Osteoblast (primary cell): Measurements from ENCODE around the gene ACSF3. TPM values are rescaled to one million over a fixed set of nuclear protein-coding genes. Genes with fewer than 3 reads are reported as not detected.

Experiments used
- DNase-seq: peaks from one replicate; pipeline ENCODE4 v3.0.0; 2011; ENCODE audit warnings: low spot score, mixed read lengths; ENCODE audit not compliant: insufficient read length; ENCODE audit errors: missing footprints
- H2AFZ ChIP-seq: 2 replicates; pipeline ENCODE4 v1.6.0; 2011; ENCODE audit warnings: mild to moderate bottlenecking, low read length
- H3K27ac ChIP-seq: 2 replicates; pipeline ENCODE4 v1.5.1; 2011; ENCODE audit warnings: mild to moderate bottlenecking, low read depth, low read length, moderate library complexity
- H3K27me3 ChIP-seq: 2 replicates; pipeline ENCODE4 v1.6.0; 2012; ENCODE audit warnings: mild to moderate bottlenecking, control low read depth, inconsistent platforms, low read length, moderate library complexity; ENCODE audit not compliant: insufficient read depth
- H3K36me3 ChIP-seq: 2 replicates; pipeline ENCODE4 v1.5.1; 2011; ENCODE audit warnings: mild to moderate bottlenecking, low read length, control low read depth, moderate library complexity; ENCODE audit not compliant: insufficient read depth
- H3K4me1 ChIP-seq: 2 replicates; pipeline ENCODE4 v1.5.1; 2011; ENCODE audit warnings: mild to moderate bottlenecking, low read length, control low read depth, moderate library complexity; ENCODE audit not compliant: insufficient read depth
- H3K4me2 ChIP-seq: 2 replicates; pipeline ENCODE4 v1.6.0; 2011; ENCODE audit warnings: mild to moderate bottlenecking, low read length; ENCODE audit not compliant: insufficient read depth
- H3K4me3 ChIP-seq: fragments of 200-600 bp; sonication (generic); 3 replicates; pipeline ENCODE4 v1.5.1; 2012; ENCODE audit warnings: mild to moderate bottlenecking, low read length, inconsistent platforms; ENCODE audit not compliant: insufficient read depth
- H3K79me2 ChIP-seq: 2 replicates; pipeline ENCODE4 v1.6.0; 2012; ENCODE audit warnings: mild to moderate bottlenecking, low read length, control low read depth, inconsistent platforms; ENCODE audit not compliant: insufficient read depth
- H3K9me3 ChIP-seq: 2 replicates; pipeline ENCODE4 v1.5.1; 2011; ENCODE audit warnings: low read depth, low read length, control low read depth
- H4K20me1 ChIP-seq: 2 replicates; pipeline ENCODE4 v1.6.0; 2012; ENCODE audit warnings: mild to moderate bottlenecking, low read length, control low read depth; ENCODE audit not compliant: insufficient read depth
- total RNA-seq: library from RNA; depleted of rRNA; stranded (reverse); fragments of >200 nt; gene quantifications from 2 replicates; pipeline ENCODE4 v1.2.3, GENCODE V29; 2012
- TF ChIP-seq, protein P1 (sequence below): IDR thresholded peaks from 2 replicates; pipeline ENCODE4 v1.5.1; 2011; ENCODE audit warnings: mild to moderate bottlenecking, low read depth, low read length, moderate library complexity; ENCODE audit errors: extremely low read depth

ACSF3 gene
- total RNA-seq, 1 donor: 29.3 TPM

DNA sequence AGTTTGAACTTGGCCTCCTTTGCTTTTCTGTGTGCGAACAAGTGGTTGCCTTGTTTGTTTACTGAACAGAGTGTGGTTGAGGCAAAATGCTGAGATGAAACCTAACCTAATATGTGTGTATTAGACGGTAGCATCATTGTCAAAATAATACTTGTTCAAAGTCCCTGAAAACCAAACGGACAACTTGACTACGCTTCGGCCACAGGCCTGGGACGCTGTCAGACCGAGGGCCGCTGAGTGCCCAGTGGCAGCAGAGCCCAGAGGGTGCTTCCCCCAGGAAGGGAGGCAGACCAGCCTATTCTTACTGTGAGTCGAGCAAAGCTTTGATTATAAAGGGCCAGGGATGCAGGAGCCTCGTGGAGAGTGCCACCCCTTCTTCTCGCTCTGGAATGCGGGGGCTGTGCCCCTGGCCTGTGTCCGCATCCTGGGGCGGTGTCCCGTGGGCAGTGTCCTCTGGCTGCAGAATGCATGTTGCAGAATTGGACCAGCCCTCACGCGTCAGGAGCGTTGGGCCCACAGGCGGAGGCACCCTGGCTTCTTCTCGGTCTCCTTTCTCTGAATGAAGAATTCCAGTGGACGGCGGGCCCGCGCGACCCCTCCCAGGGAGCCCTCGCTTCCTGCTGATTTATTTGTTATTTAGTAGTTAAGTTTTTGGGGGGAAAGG is 5.2 kb downstream of the ACSF3 start:
- Histone ChIP-seq H3K4me1 (peaks cover 10% of the 10 kb centered on the region), H3K79me2 (peaks cover 70% of the 10 kb centered on the region), H3K9me3 (no peaks in the 10 kb centered on the region), H3K27ac (no peak overlapping the region), H4K20me1 (peaks cover 20% of the 10 kb centered on the region), H3K27me3 (no peaks in the 10 kb centered on the region), H3K4me3 (no peak overlapping the region), H3K36me3 (peaks cover 25% of the 10 kb centered on the region), H3K4me2 (no peak overlapping the region), H2AFZ (no peak overlapping the region)
- TF ChIP-seq, protein P1, sequence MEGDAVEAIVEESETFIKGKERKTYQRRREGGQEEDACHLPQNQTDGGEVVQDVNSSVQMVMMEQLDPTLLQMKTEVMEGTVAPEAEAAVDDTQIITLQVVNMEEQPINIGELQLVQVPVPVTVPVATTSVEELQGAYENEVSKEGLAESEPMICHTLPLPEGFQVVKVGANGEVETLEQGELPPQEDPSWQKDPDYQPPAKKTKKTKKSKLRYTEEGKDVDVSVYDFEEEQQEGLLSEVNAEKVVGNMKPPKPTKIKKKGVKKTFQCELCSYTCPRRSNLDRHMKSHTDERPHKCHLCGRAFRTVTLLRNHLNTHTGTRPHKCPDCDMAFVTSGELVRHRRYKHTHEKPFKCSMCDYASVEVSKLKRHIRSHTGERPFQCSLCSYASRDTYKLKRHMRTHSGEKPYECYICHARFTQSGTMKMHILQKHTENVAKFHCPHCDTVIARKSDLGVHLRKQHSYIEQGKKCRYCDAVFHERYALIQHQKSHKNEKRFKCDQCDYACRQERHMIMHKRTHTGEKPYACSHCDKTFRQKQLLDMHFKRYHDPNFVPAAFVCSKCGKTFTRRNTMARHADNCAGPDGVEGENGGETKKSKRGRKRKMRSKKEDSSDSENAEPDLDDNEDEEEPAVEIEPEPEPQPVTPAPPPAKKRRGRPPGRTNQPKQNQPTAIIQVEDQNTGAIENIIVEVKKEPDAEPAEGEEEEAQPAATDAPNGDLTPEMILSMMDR: no peak
- peak; percentile 65 for DNase-seq

DNA sequence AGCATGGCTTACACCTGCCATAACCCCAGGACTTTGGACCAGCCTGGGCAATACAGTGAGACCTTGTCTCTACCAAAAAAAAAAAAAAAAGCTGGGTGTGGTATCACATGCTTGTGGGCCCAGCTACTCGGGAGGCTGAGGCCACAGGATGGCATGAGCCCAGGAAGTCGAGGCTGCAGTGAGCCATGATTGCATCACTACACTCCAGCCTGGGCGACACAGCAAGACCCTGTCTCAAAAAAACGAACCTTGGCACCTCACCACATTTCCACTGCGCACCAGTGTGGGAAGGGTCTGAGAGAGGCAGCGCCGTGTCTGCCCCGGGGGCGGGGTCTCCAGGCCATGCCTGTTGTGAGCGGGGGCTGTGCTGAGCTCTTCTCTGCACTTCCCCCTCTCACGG is 6.3 kb downstream of the ACSF3 start:
- no peak overlapping the region for H3K4me3 ChIP-seq
- no peak overlapping the region for H2AFZ ChIP-seq
- peaks cover 22% of the 10 kb centered on the region for H4K20me1 ChIP-seq
- no peaks in the 10 kb centered on the region for H3K9me3 ChIP-seq
- H3K27ac ChIP-seq: no peak overlapping the region
- peaks cover 29% of the 10 kb centered on the region for H3K36me3 ChIP-seq
- TF ChIP-seq, protein P1: no peak
- H3K4me2 ChIP-seq: no peak overlapping the region
- peaks cover 59% of the 10 kb centered on the region for H3K79me2 ChIP-seq
- peaks cover 3% of the 10 kb centered on the region for H3K4me1 ChIP-seq
- DNase-seq: no peak
- H3K27me3 ChIP-seq: no peaks in the 10 kb centered on the region

DNA sequence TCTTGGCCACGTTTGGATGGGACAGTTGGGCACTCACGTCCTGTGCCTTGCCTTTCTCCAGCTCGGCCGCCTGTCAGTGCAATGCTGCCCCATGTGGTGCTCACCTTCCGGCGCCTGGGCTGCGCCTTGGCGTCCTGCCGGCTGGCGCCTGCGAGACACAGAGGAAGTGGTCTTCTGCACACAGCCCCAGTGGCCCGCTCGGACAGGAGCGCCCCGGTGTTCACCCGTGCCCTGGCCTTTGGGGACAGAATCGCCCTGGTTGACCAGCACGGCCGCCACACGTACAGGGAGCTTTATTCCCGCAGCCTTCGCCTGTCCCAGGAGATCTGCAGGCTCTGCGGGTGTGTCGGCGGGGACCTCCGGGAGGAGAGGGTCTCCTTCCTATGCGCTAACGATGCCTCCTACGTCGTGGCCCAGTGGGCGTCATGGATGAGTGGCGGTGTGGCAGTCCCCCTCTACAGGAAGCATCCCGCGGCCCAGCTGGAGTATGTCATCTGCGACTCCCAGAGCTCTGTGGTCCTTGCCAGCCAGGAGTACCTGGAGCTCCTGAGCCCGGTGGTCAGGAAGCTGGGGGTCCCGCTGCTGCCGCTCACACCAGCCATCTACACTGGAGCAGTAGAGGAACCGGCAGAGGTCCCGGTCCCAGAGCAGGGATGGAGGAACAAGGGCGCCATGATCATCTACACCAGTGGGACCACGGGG is 7.1 kb downstream of the ACSF3 start:
- peak; percentile 80 for DNase-seq
- Histone ChIP-seq H3K27me3 (no peaks in the 10 kb centered on the region), H3K4me3 (no peak overlapping the region), H3K9me3 (no peaks in the 10 kb centered on the region), H3K4me2 (no peak overlapping the region), H3K4me1 (no peaks in the 10 kb centered on the region), H3K27ac (no peak overlapping the region), H3K36me3 (peaks cover 35% of the 10 kb centered on the region), H2AFZ (no peak overlapping the region), H4K20me1 (peaks cover 22% of the 10 kb centered on the region), H3K79me2 (peaks cover 51% of the 10 kb centered on the region)
- TF ChIP-seq, protein P1: no peak

DNA sequence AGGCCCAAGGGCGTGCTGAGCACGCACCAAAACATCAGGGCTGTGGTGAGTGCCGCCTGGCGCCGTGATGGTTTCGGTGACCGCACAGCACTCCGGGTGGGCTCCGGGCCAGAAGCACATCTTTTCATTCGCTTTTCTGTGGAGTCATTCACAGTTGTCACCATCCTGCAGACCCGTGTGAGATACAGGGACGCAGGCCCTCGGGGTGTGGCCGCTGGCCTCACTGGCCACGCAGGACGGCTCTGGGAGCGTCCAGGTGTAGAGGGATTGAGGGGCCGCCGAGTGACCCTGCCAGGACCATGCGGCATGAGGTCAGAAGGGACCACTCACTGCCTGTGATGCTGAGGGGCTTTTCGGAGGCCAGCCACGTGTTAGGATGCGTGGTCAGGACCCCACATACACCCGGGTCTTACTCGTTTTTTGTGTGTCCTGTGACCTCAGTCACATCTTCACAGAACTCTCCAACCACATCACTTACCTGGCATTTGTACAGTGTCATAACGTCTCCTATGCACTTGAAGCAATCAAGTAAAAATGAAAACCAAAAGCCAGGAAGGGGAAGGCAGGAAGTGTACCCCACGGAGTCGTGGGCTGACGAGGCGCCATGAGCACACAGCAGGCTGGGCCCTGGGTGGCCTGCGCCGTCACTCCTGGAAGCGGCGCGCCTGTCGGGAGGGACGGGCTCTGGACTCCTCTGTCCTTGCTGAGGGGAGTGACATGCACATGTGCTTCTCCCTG is 7.8 kb downstream of the ACSF3 start:
- Histone ChIP-seq H2AFZ (no peak overlapping the region), H4K20me1 (peaks cover 21% of the 10 kb centered on the region), H3K9me3 (no peaks in the 10 kb centered on the region), H3K79me2 (peaks cover 44% of the 10 kb centered on the region), H3K4me1 (no peaks in the 10 kb centered on the region), H3K4me2 (no peak overlapping the region), H3K4me3 (no peak overlapping the region), H3K27ac (no peak overlapping the region), H3K27me3 (no peaks in the 10 kb centered on the region), H3K36me3 (peaks cover 37% of the 10 kb centered on the region)
- TF ChIP-seq, protein P1: no peak
- peak; percentile 79 for DNase-seq
